Astrocyte of the spinal cord (primary cell): Measurements from ENCODE around the gene EDIL3.

ENCODE experiments used
- DNase-seq: peaks from one replicate; pipeline ENCODE4 v3.0.0; 2011; ENCODE audit warnings: low read depth, low spot score
- H3K4me3 ChIP-seq: 2 replicates; pipeline ENCODE4 v1.5.1; 2011; ENCODE audit warnings: low read depth, mild to moderate bottlenecking, low read length, moderate library complexity
- CTCF ChIP-seq: IDR thresholded peaks from 2 replicates; pipeline ENCODE4 v1.5.1; 2012; ENCODE audit warnings: low read depth, mild to moderate bottlenecking, low read length, inconsistent platforms
- in situ Hi-C: cut with HindIII; loops from 2 replicates; pipeline ENCODE4 v1.10.0; 2017; ENCODE audit warnings: low sequenced_read_pairs

The EDIL3 gene

DNA sequence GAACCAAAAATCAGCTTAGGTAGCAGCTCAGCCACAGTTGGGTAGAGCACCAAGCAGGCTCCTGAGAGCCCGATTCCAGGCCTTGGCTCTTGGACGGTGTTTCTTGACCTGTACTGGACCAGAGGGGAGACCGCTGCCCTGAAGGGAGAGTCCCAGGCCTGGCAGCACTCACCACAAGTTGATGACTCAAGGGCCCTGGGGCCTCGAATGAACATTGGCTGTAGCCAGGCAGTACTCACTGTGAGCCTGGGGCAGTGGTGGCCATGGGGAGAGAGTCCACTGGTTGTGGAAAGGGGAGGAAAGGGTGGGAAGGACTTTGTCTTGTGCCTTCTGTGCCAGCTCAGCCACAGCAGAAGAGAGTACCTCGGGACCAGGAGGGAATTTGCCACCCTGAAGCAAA is 166.1 kb downstream of the EDIL3 start:
- H3K4me3 ChIP-seq, result no peak overlapping the region
- DNase-seq, result no peak
- in situ Hi-C loops, result no loop called here
- TF ChIP-seq CTCF, result no peak

GRCh38 chr5:84215521-84215920 is 169.2 kb downstream of the EDIL3 start:
- no peak overlapping the region for H3K4me3 ChIP-seq
- no peak for DNase-seq
- no peak for TF ChIP-seq CTCF
- in situ Hi-C loops, result no loop called here

GRCh38 chr5:84213861-84214260 is 170.8 kb downstream of the EDIL3 start:
- in situ Hi-C loops, result no loop called here
- H3K4me3 ChIP-seq, result no peak overlapping the region
- no peak for TF ChIP-seq CTCF
- no peak for DNase-seq

GRCh38 chr5:84213212-84213611 is 171.5 kb downstream of the EDIL3 start:
- no peak for DNase-seq
- in situ Hi-C loops, result no loop called here
- H3K4me3 ChIP-seq, result no peak overlapping the region
- no peak for TF ChIP-seq CTCF

DNA sequence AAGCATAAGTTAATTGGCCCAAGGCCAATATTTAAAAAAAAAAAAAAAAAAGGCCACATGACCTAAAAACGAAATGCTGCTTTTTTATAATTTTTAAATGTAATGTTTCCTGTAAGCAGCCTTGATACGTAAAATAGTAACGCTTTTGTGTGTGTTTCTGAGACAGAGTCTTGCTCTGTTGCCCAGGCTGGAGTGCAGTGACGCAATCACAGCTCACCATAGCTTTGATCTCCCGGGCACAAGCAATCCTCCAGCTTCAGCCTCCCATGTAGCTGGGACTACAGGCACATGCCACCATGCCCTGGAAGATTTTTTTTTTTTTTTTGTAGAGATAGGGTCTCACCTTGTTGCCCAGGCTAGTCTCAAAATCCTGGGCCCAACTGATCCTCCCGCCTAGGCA is 179.9 kb downstream of the EDIL3 start:
- H3K4me3 ChIP-seq, result no peak overlapping the region
- DNase-seq, result no peak
- TF ChIP-seq CTCF, result no peak
- in situ Hi-C loops, result no loop called here

GRCh38 chr5:84202136-84202535 is 182.5 kb downstream of the EDIL3 start:
- in situ Hi-C loops, result no loop called here
- peak; percentile 14 for DNase-seq
- no peak overlapping the region for H3K4me3 ChIP-seq
- no peak for TF ChIP-seq CTCF

DNA sequence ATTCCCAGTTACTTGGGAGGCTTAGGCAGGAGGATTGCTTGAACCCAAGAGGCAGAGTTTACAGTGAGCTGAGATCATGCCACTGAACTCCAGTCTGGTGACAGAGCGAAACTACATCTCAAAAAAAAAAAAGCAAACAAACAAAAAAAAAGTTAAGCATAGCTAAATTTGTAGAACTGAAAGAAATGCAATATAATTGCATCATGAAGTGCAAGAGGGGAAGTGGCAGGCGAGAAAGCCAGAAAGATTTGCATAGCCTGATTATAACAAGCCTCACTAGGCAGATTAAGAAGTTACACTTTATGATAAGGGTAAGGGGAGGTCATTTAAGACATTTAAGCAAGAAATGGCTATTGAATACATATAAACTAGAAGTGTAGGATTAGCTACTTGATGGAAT is 187.1 kb downstream of the EDIL3 start:
- no peak for DNase-seq
- no peak for TF ChIP-seq CTCF
- H3K4me3 ChIP-seq, result no peak overlapping the region
- in situ Hi-C loops, result no loop called here
